Measurements from ENCODE around the gene CITED4. TPM values are rescaled to one million over a fixed set of nuclear protein-coding genes. Genes with fewer than 3 reads are reported as not detected.

Gene CITED4
- total and polyA plus RNA-seq, 12 donors = 3.5 to 68.5 (median 36.0) TPM

DNA sequence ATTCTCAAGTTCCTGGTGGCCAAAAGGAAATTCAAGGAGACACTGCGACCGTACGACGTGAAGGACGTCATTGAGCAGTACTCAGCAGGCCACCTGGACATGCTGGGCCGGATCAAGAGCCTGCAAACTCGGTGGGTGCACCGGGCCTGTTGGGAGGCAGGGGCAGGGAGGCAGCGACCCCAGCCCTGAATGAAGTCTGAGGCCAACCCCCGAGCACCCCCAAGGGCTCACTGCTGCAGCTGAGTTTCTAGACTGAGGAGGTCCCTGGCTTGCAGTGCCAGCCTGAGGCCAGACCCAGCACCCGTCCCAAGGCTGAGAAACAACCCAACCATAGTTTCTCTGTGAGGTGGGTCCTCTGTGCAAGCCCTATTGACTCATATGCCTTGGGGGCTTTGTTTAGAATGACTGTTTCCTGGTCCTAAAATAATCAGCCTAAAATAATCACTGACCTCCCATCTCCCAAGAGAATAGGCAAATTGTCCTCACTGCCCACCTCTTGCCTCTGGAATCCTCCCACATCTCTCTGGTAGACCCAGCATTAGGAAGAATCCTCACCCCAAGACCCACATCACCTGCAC is 27.1 kb downstream of the CITED4 start:
- Histone ChIP-seq H3K4me1 (replicated peaks in 1 of 2) (no peaks in the 10 kb centered on the region), H3K9me3 (replicated peaks in 1 of 3) (no peaks in the 10 kb centered on the region), H3K27me3 (no peaks in the 10 kb centered on the region), H3K4me3 (no peak overlapping the region), H3K36me3 (replicated peaks in 1 of 2) (no peaks in the 10 kb centered on the region), H3K27ac (no peak overlapping the region)
- no peak for DNase-seq
- TF ChIP-seq, protein P1, sequence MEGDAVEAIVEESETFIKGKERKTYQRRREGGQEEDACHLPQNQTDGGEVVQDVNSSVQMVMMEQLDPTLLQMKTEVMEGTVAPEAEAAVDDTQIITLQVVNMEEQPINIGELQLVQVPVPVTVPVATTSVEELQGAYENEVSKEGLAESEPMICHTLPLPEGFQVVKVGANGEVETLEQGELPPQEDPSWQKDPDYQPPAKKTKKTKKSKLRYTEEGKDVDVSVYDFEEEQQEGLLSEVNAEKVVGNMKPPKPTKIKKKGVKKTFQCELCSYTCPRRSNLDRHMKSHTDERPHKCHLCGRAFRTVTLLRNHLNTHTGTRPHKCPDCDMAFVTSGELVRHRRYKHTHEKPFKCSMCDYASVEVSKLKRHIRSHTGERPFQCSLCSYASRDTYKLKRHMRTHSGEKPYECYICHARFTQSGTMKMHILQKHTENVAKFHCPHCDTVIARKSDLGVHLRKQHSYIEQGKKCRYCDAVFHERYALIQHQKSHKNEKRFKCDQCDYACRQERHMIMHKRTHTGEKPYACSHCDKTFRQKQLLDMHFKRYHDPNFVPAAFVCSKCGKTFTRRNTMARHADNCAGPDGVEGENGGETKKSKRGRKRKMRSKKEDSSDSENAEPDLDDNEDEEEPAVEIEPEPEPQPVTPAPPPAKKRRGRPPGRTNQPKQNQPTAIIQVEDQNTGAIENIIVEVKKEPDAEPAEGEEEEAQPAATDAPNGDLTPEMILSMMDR (IDR thresholded peaks at IDR 0.05) = no peak
- WGBS, 4 donors = 80 to 95% (median 85%) methylated on average over 3 to 11 of the region's 11 CpGs
- intact Hi-C loops (cut with DNase I) = no loop called here

DNA sequence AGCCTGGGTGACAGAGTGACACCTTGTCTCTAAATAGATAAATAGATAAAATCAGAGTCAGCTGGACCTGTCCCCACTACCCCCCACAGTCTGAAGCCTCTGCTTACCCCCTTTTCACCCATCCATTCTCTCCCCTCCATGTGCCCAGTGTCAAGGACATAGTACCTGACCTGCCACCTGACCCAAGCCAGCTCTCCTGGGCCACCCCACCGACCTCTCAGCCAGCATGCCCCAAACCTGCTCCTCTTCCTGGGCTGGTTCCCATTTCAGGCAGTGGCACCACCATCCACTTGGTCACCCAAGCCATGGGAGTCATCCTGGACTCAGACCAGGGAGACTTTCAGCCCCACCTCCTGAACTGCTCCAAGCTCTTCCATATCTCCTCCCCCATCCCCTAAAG is 28.2 kb downstream of the CITED4 start:
- no peaks in the 10 kb centered on the region for H3K9me3 ChIP-seq (replicated peaks in 1 of 3)
- no peak for DNase-seq
- H3K4me1 ChIP-seq (replicated peaks in 1 of 2) = no peaks in the 10 kb centered on the region
- H3K4me3 ChIP-seq = no peak overlapping the region
- no peak overlapping the region for H3K27ac ChIP-seq
- 73 to 86% (median 81%) methylated on average over 1 of the region's 1 CpG for WGBS, 4 donors
- no peaks in the 10 kb centered on the region for H3K36me3 ChIP-seq (replicated peaks in 1 of 2)
- TF ChIP-seq, protein P1 (IDR thresholded peaks at IDR 0.05) = no peak
- TF ChIP-seq POLR2A (IDR thresholded peaks at IDR 0.05) = no peak
- intact Hi-C loops (cut with DNase I) = no loop called here
- no peaks in the 10 kb centered on the region for H3K27me3 ChIP-seq

DNA sequence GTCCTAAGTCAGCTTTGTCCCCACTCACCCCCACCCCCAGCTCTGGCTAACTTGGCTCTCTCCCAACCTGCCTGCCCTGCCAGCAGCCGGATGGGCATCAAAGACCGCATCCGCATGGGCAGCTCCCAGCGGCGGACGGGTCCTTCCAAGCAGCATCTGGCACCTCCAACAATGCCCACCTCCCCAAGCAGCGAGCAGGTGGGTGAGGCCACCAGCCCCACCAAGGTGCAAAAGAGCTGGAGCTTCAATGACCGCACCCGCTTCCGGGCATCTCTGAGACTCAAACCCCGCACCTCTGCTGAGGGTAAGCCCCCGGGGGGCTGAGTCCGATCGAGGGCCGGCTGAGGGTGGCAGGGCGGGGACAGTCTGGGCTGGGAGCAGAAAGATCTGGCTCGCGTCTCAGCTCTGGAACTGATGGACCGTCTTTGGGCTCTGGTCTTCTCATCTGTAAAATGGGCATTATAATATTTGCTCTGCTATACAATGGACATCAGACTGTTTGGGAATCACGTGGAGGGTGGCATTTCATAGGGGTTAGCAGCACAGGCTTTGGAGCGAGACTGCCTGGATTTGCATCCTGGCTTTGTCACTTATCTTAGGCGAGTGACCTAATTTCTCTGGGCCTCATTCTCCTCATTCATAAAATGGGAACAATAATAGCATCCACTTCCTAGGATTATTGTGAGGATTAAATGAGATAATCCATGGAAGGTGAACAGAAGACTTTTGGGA is 31.0 kb downstream of the CITED4 start:
- Histone ChIP-seq H3K4me3 (no peak overlapping the region), H3K27ac (no peak overlapping the region), H3K36me3 (replicated peaks in 1 of 2) (no peaks in the 10 kb centered on the region), H3K4me1 (replicated peaks in 1 of 2) (no peaks in the 10 kb centered on the region), H3K27me3 (no peaks in the 10 kb centered on the region), H3K9me3 (replicated peaks in 1 of 3) (no peaks in the 10 kb centered on the region)
- TF ChIP-seq POLR2A (IDR thresholded peaks at IDR 0.05) = no peak
- TF ChIP-seq, protein P1 (IDR thresholded peaks at IDR 0.05) = no peak
- no peak for DNase-seq
- WGBS, 4 donors = 93 to 95% (median 94%) methylated on average over 10 to 22 of the region's 22 CpGs
- intact Hi-C loops (cut with DNase I) = no loop called here

DNA sequence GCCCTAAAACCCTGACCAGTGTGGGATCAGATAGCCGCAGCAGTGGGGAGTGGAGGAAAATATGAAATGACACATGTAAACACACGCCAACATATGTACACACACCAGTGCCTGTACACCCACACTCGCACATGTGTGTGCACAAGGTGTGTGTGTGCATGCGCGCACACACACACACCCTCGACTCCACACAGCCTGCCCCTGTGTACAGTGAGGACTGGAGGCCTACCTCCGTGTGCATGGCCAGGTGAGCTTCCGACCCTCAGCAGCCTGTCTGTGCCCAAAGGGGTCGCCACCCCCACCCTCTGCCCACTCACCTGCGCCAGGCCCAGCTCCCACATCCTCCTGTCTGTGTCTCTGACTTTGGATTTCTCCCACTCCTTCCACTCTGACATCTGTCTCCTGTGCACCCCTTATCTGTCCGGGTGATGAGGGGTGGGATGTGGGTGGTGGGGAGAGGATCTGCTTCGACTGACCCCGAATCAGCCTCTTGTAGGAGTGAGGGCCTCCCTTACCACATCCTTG is 31.7 kb downstream of the CITED4 start:
- Histone ChIP-seq H3K27ac (no peak overlapping the region), H3K4me1 (replicated peaks in 1 of 2) (no peaks in the 10 kb centered on the region), H3K9me3 (replicated peaks in 1 of 3) (no peaks in the 10 kb centered on the region), H3K4me3 (no peak overlapping the region), H3K36me3 (replicated peaks in 1 of 2) (no peaks in the 10 kb centered on the region), H3K27me3 (no peaks in the 10 kb centered on the region)
- intact Hi-C loops (cut with DNase I) = no loop called here
- TF ChIP-seq, protein P1 (IDR thresholded peaks at IDR 0.05) = no peak
- TF ChIP-seq POLR2A (IDR thresholded peaks at IDR 0.05) = no peak
- no peak for DNase-seq
- 92 to 94% (median 93%) methylated on average over 6 to 13 of the region's 13 CpGs for WGBS, 4 donors
